NCI-H774 (cell line): ENCODE results near the gene WDFY1.

Experiments used
- DNase-seq: peaks from one replicate; lab custom pipeline; 2025; lab: John Stamatoyannopoulos, UW

WDFY1 gene

GRCh38 chr2:223856584-223856983 lies 88.6 kb downstream of the WDFY1 start:
- no peak for DNase-seq

GRCh38 chr2:223856021-223856420 lies 89.1 kb downstream of the WDFY1 start:
- DNase-seq = no peak

- no peak for DNase-seq
Observed at GRCh38 chr2:223855426-223855825, 89.7 kb downstream of the WDFY1 start.

GRCh38 chr2:223854741-223855140 lies 90.4 kb downstream of the WDFY1 start:
- DNase-seq = no peak

GRCh38 chr2:223853425-223853837 lies 91.7 kb downstream of the WDFY1 start:
- no peak for DNase-seq

- no peak for DNase-seq
Observed at GRCh38 chr2:223852281-223852795, 92.8 kb downstream of the WDFY1 start.

- no peak for DNase-seq
Observed at GRCh38 chr2:223847410-223847809, 97.7 kb downstream of the WDFY1 start.

GRCh38 chr2:223846515-223846914 lies 98.6 kb downstream of the WDFY1 start:
- no peak for DNase-seq

- no peak for DNase-seq
Observed at GRCh38 chr2:223841436-223842190, 103.5 kb downstream of the WDFY1 start.

- peak; percentile 81 for DNase-seq
Observed at GRCh38 chr2:223837287-223838061, 107.7 kb downstream of the WDFY1 start, which contains the start of gene AP1S3. Gene AP1S3, minus strand, starts transcription at chr2:223837582. Its CDS starts 132 bp downstream, at chr2:223837450.

- no peak for DNase-seq
Observed at GRCh38 chr2:223835701-223836532, 109.2 kb downstream of the WDFY1 start.

GRCh38 chr2:223834431-223834830 lies 110.7 kb downstream of the WDFY1 start:
- no peak for DNase-seq

- DNase-seq = no peak
Observed at GRCh38 chr2:223832241-223832903, 112.8 kb downstream of the WDFY1 start.

- no peak for DNase-seq
Observed at GRCh38 chr2:223829128-223829527, 116.0 kb downstream of the WDFY1 start.

- no peak for DNase-seq
Observed at GRCh38 chr2:223828314-223828713, 116.8 kb downstream of the WDFY1 start.

GRCh38 chr2:223826995-223827394 lies 118.1 kb downstream of the WDFY1 start:
- DNase-seq = no peak
